ENCODE measurements around the gene SLA2.

DNA sequence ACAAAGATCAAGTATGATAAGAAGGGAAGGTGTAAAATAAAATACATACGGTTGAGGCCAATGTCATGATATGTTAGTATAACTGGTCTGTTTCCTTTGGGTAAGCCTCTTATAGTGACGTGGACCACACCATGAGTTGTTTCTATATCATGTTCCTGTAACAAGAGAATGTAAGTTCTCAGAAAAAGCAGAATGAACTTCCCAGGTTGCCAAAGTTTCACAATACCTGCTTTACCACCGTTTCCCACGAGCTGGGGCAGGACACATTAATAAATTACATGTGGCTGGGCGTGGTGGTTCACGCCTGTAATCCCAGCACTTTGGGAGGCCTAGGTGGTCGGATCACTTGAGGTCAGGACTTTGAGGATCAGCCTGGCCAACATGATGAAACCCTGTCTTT, 42.6 kb upstream of the SLA2 start:
- TF ChIP-seq, protein P1, sequence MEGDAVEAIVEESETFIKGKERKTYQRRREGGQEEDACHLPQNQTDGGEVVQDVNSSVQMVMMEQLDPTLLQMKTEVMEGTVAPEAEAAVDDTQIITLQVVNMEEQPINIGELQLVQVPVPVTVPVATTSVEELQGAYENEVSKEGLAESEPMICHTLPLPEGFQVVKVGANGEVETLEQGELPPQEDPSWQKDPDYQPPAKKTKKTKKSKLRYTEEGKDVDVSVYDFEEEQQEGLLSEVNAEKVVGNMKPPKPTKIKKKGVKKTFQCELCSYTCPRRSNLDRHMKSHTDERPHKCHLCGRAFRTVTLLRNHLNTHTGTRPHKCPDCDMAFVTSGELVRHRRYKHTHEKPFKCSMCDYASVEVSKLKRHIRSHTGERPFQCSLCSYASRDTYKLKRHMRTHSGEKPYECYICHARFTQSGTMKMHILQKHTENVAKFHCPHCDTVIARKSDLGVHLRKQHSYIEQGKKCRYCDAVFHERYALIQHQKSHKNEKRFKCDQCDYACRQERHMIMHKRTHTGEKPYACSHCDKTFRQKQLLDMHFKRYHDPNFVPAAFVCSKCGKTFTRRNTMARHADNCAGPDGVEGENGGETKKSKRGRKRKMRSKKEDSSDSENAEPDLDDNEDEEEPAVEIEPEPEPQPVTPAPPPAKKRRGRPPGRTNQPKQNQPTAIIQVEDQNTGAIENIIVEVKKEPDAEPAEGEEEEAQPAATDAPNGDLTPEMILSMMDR (IDR thresholded peaks at IDR 0.05), result no peak
- TF ChIP-seq, protein P2, sequence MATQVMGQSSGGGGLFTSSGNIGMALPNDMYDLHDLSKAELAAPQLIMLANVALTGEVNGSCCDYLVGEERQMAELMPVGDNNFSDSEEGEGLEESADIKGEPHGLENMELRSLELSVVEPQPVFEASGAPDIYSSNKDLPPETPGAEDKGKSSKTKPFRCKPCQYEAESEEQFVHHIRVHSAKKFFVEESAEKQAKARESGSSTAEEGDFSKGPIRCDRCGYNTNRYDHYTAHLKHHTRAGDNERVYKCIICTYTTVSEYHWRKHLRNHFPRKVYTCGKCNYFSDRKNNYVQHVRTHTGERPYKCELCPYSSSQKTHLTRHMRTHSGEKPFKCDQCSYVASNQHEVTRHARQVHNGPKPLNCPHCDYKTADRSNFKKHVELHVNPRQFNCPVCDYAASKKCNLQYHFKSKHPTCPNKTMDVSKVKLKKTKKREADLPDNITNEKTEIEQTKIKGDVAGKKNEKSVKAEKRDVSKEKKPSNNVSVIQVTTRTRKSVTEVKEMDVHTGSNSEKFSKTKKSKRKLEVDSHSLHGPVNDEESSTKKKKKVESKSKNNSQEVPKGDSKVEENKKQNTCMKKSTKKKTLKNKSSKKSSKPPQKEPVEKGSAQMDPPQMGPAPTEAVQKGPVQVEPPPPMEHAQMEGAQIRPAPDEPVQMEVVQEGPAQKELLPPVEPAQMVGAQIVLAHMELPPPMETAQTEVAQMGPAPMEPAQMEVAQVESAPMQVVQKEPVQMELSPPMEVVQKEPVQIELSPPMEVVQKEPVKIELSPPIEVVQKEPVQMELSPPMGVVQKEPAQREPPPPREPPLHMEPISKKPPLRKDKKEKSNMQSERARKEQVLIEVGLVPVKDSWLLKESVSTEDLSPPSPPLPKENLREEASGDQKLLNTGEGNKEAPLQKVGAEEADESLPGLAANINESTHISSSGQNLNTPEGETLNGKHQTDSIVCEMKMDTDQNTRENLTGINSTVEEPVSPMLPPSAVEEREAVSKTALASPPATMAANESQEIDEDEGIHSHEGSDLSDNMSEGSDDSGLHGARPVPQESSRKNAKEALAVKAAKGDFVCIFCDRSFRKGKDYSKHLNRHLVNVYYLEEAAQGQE (IDR thresholded peaks at IDR 0.05; ENCODE audit: insufficient read depth in 1 of 2, low read depth in 2 of 2, low read length in 1 of 2), result no peak
- no peak for TF ChIP-seq POLR2AphosphoS5 (IDR thresholded peaks at IDR 0.05; ENCODE audit: low read depth, low read length)
